ENCODE measurements around the gene HPS3.
A peak's percentile ranks its signal among the peaks of the same experiment; 100 is the strongest.
"Not testable (repeated sequence)": the region's sequence is repeated elsewhere in the genome, so short reads cannot be mapped to it uniquely, and the experiment has no call there.

Gene HPS3, protein sequence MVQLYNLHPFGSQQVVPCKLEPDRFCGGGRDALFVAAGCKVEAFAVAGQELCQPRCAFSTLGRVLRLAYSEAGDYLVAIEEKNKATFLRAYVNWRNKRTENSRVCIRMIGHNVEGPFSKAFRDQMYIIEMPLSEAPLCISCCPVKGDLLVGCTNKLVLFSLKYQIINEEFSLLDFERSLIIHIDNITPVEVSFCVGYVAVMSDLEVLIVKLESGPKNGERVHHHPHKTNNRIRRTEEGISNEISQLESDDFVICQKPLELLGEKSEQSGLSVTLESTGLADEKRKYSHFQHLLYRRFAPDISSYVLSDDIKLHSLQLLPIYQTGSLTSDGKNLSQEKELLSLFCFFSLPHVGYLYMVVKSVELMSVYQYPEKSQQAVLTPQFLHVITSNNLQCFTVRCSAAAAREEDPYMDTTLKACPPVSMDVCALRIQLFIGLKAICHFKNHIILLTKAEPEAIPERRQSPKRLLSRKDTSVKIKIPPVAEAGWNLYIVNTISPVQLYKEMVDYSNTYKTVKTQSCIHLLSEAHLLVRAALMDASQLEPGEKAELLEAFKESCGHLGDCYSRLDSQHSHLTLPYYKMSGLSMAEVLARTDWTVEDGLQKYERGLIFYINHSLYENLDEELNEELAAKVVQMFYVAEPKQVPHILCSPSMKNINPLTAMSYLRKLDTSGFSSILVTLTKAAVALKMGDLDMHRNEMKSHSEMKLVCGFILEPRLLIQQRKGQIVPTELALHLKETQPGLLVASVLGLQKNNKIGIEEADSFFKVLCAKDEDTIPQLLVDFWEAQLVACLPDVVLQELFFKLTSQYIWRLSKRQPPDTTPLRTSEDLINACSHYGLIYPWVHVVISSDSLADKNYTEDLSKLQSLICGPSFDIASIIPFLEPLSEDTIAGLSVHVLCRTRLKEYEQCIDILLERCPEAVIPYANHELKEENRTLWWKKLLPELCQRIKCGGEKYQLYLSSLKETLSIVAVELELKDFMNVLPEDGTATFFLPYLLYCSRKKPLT

DNA sequence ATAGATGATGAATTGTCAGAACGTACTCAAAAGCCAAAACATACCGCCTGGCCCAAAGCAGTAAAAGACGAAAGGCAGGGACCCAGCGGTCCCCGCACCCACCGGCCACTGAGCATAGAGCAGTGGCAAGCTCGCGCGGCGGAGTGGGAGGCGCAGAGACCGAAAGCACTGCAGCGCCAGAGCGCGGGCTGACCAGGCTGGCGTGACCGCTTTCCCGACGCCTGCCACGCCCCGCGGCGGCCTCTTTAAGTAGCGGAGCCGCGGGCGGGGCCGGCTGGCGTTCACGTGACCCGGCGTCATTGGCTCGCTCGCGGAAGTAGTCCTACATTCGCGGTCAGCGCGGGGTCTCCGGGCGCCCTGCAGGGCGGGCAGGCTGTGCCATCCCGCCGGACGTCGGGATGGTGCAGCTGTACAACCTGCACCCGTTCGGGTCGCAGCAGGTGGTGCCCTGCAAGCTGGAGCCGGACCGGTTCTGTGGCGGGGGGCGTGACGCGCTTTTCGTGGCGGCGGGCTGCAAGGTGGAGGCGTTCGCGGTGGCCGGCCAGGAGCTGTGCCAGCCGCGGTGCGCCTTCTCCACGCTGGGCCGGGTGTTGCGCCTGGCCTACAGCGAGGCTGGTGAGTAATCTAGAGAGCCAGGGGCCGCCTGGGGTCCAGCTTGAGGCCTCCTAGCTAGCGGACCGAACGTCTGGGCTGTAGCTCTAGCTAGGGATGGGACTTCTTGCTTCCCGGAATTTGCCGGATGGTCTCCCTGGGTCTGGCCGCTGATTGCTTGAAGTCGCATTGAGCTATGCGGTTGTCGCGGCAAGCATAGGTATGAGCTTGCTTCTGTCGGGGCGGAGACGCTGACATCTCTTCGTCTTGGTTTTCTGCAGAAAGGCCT, at the start of gene HPS3:
Gene HPS3, plus strand, starts transcription at position 313 of the 880 bp plus-strand sequence. Its CDS starts 86 bp downstream, at position 399.
- DNase-seq (ENCODE audit: low read depth), result no peak

DNA sequence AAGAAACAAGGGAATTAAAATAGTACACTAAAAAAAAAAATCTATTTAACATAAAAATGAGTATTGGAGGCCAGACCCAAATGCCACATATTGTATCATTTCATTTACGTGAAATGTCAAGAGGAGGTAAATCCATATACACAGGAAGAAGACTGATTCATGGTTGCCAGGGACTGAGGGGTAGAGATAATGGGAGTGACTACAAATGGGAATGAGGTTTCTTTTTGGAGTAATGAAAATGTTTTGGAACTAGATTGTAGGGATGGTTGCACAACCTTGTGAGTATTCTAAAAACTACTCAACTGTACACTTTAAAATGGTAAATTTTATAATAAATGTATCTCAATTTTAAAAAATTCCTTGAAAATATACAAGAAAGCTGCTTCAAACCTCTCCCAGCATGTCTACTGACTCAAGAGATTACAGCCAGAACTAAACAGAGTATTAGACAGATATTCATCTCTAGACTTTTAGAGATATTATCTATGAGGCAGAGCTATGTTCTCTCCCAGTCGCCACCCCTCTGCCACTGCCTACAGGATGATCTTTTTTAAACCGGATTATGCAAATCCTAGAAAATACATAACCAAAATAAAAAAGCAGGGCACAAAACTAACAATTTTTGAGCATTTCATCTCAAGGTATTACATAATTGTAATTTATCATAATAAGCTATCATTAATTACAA, 49.3 kb upstream of the HPS3 start:
- no peak for DNase-seq (ENCODE audit: low read depth)

DNA sequence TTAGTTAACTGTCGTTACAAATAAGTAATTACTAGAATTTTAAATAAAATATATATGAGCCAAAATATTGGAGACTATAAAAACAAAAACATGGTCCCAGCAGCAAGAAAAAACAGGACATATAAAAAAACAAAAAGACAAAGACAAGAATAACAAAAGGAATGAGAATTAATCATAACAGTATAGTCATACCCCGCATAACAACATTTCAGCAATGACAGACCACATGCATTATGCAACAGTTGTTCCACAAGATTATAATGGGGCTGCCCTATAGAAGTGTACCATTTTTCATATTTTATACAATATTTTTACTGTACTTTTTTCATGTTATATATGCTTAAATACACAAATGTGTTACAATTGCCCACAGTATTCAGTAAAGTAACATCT, 48.7 kb upstream of the HPS3 start:
- no peak for DNase-seq (ENCODE audit: low read depth)

DNA sequence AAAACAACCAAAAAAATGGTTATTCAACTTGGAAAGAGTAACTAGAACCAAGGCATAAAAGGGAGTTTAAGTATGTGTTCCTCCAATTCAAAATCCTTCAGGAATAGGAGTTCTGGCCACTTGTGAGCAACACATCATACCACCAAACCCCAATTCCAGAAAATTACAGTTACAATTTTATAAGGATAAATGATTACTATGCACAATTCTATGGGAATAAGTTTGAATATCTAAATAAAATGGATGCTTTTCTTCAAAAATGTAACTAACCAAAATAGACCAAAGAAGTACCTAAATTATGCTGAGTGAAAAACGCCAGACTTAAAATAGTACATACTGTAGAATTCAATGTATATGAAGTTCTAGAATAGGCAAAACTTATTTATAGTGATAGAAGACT, 47.7 kb upstream of the HPS3 start:
- DNase-seq (ENCODE audit: low read depth), result no peak

DNA sequence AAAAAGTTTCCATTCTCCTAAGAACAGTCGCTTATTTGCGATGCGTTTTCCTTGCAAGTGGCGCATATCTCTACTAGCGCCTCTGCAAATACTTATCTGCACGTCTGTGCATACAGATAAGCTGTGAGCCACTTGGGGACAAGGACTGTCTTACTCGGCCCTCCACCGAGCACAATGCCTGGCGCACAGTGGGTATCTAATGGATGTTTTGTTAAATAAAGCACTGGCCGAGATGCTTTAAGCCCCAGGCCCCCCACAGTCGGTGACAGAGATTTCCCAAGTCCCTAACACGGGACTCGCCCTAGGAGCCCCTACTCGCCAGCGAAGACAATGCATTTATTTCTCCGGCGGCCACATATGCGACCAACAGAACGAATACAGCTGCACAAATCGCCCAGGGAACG, 43.6 kb upstream of the HPS3 start:
- no peak for DNase-seq (ENCODE audit: low read depth)

DNA sequence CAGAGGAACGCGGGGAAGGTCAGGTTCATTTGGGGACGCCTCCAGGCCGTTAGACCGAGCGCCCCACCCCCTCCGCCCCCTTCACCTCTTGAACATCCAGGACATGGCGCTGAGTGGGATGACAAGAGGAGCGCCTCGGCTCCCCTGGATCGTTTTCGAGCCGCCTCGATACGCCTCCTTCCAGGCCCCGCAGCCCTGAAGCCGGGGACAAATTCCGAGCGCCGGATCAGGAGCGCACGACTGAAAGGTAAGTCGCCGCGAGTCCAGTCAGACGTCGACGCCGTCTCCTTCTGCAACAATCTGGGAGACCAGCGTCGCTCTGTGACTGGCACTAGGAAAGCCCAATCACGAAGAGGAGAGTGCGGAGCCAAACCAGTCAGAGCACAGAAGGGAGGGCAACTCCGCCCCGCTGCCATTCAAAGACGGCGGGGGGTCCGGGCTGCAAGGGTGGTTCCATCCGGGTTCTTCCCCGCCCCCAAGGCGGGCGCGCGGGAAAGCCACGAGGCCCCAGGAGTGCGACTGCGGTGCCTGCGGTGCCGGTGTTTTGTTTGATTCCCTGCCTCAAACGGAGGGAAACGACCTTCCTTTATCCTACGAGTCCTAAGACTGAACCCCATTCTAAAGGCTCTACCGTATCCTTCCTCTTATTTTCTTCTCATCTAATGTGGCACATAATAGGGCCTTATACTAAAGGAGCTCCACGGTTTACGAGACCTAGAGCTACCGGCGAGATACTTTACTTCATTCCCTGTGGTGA, 43.0 kb upstream of the HPS3 start, which contains the start of gene HLTF:
Gene HLTF, minus strand, starts transcription at position 302 of the 757 bp plus-strand sequence. Its CDS starts 197 bp downstream, at position 105.
- peak; percentile 97 for DNase-seq (ENCODE audit: low read depth)

DNA sequence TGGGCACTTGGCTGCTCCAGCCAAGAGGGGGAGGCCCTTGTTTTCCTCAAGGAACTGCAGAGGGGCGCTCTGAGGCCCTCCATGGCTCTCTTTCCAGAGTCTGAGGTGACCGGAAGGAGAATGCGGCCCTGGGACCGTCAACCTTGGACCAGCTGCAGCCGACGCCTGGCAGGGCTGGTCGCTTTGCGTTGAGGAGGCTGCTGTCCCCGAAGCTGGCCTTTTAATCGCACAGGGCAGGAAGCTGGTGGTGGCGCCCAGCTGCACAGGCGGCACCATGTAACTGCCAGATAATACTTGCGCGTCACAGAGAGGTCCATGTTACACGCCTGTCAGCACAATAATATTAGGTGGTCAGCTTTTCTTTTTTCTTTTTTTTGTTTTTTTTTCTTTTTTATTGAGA, 42.2 kb upstream of the HPS3 start:
- DNase-seq (ENCODE audit: low read depth), result no peak

DNA sequence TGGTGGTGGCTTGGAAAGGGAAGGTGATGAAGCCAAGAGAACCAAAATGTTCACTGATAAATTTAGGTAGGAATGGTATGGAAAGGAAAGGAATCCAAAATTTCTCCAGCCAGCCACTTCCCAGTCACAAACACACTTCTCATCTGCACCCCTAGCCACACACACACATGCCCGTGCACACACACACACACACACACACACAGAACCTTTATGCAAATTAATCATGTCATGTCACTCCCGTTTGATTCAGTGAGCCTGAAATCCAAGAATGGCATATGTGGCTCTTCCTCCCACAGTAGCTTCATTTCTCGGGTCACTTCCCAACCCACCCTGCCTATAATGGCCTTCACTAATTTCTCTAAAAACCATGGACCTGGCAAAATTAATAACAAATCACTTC, 40.0 kb upstream of the HPS3 start:
- DNase-seq (ENCODE audit: low read depth), result no peak

DNA sequence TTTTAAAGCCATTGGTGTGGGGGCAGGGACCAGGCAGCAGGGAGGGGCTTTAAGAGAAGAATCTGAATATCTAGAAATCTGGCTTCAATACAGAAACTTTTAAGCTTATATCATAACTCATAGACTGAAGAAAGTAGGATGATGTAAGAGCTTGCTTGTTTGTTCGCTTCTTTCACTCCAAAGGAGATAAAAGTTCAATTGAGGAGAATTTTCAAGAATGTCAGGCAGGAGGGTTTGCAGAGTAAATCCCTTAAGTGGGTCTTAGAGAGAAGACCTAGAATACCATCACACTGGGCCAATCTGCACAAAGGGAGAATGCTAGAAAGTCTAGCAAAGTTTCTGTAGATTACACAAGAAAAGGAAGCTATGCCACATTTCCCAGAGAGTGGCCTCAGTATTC, 39.0 kb upstream of the HPS3 start:
- DNase-seq (ENCODE audit: low read depth), result no peak

DNA sequence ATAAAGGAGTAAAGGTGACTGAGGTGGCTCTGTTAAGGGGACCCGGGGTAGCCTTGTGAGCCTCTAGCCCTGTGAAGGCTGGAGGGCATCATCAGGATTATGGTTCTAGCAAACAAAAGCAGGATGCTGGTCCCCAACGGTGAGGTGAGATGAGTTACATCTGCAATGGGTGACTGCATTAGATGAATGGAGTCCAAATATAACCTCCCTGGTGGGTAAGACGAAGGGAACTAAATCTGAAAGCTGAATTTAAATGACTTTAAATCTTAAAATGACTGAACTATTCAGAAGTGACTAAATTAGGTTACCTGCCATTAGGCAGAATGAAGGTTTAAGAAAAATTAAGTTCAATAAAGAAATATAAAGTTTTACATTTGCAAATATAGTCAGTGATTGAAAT, 38.5 kb upstream of the HPS3 start:
- no peak for DNase-seq (ENCODE audit: low read depth)

DNA sequence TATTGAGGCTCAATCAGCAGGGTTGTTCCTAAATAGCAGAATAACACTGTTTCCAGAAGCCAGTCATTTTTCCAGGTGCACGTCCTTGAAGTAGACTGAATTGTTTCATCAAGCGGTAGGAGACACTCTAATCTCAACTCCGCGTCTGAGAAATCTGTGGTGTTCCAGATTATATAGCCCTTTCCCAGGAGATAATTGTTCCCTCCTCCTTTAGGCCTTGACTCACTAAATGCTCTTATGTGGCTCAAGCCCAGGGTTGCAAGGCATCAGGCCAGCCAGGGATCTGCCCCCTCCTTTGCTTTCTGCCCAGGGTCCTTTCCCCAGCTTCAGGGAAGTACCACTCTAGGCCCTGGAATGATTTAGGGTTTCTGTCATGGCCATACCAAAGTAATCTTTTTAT, 37.5 kb upstream of the HPS3 start:
- no peak for DNase-seq (ENCODE audit: low read depth)

DNA sequence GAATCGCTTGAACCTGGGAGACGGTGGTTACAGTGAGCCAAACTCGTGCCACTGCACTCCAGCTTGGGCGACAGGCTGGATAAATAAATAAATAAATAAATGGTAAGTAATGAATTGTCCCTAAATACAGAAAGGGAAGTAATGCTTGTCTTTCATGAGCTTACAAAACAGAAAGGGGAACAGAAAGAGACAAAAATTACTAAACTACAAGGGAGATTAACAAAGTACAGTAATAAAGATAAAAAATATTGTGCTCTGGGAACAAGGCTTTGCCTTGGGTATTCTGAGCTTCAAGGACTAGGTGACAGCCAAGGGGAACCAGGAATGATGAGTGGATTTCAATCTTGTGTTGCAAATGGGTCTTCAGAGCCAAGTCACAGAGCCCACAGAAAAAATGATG, 34.0 kb upstream of the HPS3 start:
- DNase-seq (ENCODE audit: low read depth), result no peak

DNA sequence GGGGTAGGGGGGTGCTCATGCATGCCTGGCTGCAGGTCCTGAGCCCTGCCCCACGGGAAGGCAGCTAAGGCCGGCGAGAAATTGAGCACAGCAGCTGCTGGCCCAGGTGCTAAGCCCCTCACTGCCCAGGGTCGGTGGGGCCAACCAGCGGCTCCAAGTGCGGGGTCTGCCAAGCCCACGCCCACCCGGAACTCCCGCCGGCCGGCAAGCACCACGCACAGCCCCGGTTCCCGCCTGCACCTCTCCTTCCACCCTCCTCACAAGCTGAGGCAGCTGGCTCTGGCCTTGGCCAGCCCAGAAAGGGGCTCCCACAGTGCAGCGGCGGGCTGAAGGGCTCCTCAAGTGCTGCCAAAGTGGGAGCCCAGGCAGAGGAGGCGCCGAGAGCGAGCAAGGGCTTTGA, 31.5 kb upstream of the HPS3 start:
- DNase-seq (ENCODE audit: low read depth), result not testable (repeated sequence)

DNA sequence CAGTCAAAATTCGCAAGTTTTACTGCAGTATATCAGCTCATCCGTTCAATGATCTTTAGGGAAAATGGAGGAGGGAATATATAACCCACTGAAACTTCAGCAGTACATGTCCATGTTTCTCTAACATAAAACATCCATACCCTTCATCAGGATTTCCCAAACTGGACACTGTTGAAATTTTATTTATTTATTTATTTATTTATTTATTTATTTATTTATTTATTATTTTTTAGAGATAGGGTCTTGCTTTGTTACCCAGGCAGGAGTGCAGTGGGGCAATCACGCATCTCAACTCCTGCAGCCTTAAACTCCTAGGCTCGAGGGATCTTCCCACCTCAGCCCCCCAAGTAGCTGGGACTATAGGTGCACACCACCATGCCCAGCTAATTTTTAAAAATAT, 28.3 kb upstream of the HPS3 start:
- no peak for DNase-seq (ENCODE audit: low read depth)

DNA sequence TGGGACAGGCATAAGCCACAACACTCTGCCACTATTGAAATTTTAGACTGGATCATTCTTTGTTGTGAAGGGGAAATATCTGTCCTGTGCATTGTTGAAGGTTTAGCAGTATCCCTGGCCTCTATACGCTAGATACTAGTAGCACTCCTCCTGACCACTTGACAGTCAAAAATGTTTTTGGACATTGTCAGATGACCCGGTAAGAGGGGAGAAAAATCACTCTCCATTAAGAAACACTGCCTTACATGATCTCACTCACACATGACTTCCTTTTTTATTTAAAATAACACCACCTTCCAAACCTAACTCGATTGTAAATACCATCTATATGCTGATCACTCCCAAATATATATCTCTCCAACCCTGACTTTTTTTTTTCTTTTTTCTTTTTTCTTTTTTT, 27.8 kb upstream of the HPS3 start:
- DNase-seq (ENCODE audit: low read depth), result no peak

DNA sequence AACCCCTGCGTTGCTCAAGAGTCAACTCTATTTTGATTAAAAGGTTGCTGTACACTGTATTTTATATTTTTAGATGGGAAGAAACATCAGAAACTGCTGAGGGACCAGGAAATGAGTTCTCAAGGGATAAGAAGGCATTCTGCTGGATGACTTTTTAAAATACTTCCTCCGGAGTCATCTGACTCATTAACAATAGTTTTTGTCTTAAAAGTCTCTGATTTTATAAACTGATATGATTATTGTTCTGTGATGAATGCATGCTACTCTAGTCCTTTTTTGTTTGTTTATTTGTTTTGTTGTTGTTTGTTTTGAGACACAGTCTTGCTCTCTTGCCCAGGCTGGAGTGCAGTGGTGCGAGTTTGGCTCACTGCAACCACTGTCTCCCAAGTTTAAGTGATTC, 25.0 kb upstream of the HPS3 start:
- DNase-seq (ENCODE audit: low read depth), result no peak

DNA sequence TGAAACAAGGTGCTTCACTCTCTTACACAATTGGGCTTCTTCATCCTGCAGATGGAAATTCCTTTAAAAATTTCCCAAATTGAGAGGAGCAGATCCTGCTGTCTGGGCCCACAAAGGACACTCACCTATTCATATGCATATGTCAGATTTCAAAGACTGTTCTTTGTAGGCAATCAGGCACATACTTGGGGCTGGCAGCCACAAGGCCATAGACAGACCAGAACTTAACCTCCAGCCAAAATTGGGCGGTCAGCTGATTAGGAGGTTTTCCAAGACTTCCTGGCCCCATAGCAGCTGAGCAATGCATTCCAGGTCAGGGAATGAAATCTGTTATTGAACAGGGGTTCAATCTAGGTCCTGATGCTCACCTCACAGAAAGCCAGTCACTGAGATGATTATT, 15.0 kb upstream of the HPS3 start:
- no peak for DNase-seq (ENCODE audit: low read depth)

DNA sequence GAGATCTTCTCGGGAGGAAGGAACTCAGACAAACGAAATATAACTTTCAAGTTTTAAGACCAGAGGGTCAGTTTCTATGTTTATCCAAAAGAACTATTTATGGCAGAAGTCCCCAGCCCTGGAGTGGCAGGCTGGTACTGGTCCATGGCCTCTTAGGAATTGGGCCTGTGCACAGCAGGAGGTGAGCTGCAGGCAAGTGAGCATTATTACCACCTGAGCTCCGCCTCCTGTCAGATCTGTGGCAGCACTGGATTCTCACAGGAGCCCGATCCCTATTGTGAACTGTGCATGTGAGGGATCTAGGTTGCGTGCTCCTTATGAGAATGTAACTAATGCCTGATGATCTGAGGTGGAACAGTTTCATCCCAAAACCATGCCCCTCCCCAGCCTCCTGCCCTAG, 14.3 kb upstream of the HPS3 start:
- DNase-seq (ENCODE audit: low read depth), result no peak

DNA sequence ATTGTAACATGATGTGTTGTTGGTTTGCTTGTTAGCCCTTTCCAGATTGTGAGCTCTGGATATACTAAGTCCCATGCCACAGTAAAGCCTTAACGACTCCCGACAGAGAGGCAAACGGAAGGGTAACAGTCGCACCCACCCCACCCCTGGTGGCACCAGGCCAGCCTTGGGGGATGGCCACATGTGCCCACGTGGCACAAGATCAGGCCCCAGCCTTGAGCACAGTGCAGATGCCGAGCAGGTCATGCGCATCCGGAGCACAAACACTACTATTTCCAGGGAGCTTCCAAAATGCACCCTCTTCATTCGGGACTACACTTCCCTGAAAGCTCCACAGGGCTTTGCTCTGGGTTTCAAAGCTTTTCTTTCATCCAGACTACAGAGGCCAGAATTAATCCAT, 10.7 kb upstream of the HPS3 start:
- no peak for DNase-seq (ENCODE audit: low read depth)

DNA sequence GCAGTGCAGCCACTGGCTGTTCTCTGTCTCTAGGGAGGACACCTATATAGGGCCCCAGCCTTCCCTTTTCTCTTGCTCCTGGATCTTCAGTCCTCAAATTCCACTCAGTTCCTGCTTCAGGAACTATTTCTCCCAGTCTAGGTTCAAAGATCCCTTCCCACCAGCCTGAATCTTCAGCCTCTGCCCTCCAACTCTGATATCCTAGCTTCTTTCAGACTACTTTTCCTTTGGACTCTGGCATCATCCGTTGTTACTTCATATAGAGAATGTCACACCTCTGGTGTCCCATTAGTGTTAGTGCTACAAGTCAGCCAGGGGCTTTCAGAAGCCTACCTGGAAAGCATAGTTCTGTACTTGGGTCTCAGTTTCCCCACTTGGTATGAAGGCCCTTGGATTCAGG, 10.0 kb upstream of the HPS3 start:
- no peak for DNase-seq (ENCODE audit: low read depth)

Measured in non-pigmented ciliary epithelial cell (primary cell).